ENCODE data around the gene IMMP2L.
A peak's percentile ranks its signal among the peaks of the same experiment; 100 is the strongest.

Gene IMMP2L

DNA sequence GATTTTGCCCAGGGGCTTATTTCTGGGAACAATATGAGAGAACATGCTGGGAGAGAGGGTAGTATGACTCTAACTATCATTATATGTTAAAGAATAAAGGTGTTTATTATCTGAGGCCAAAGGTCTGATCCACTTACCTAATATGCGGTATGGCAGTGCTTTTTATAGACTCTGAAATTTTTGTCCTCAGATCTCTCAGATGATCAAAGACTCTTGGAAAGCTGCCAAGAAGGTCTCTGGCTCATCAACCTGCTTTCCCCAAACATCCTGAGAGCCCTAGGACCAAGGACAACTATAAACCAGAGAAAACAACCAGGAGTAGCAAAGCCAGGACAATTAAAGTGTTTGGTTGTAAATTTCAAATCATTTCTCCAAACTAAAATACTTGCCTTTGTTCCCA lies 727.1 kb downstream of the IMMP2L start:
- peak in 1 of 2 donors; percentile 6 for DNase-seq

DNA sequence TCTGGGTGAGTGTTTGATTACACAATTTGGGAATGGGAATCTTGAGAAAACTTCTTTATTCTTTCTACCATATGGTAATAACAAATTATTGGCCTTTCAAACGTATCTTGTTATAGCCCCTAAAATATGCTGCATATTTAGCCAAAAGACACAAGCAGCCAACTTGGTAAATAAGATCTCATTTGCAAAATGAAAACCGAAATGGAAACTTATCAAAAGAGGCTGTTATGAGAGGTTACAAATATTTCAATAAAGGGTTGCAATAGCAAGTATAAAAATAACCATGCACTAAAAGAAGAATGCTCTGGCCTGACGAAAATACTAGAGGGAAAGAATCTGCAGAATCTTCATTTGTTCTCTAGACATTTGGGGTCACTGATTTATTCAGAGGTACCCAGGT lies 730.9 kb downstream of the IMMP2L start:
- no peak for DNase-seq

DNA sequence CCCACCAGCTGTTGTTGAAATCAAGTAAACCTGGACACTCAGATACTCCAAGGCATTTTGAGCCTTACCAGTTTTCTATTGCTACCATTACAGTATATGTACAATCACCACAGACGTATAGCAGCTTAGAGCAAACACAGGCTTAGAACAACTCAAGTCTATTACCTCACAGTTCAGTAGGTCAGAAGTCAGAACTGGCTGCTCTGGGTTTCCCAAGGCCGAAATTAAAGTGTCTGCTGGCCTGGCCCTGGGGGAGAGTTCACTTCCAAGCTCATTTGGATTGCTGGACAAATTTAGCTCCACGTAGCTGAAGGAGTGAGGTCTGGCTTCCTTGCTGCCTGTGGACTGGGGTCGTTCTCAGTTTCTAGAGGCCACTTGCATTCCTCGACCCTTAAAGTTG lies 731.5 kb downstream of the IMMP2L start:
- no peak for DNase-seq

DNA sequence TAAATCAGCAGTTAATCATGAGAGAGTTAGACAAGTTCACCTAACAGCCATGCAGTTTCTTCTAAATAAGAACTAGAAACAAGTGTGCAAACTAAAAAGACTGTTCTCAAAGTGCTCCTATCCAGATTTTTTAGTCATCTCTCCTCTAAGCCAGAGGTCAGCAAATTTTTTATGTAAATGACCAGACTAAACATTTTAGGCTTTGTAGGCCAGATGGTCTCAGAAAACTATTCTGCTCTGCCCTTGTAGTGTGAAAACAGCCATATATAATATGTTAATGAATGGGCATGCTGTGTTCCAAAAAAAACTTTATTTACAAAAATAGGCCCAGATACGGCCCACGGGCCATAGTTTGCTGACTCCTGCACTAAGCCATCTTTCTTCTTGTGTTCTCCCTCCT lies 734.4 kb downstream of the IMMP2L start:
- no peak for DNase-seq

DNA sequence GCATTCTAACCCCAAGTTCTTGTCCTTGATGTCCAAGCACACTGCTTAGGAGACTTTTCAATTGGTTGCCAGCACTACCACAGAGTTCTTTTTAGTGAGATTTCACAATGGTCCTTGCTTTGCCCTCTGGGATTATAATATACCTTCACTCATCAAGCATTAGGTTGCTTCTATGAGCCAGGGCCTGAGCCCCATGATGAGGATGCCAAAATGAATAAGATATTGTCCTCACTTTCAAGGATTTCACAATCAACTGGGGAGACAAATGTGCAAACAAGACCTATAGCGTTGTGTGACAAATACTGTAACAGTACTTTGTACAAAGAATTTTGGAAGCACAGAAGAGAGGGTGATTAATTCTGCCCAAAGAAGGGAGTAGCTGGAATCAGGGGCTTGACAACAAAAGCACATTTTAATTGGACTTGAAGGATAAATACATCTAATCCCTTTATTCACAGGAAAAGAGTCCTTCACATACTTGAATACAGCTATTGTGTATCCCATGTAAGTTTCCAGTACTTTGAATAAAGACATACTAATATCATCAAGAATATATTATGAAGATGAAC lies 734.9 kb downstream of the IMMP2L start:
- DNase-seq: no peak

DNA sequence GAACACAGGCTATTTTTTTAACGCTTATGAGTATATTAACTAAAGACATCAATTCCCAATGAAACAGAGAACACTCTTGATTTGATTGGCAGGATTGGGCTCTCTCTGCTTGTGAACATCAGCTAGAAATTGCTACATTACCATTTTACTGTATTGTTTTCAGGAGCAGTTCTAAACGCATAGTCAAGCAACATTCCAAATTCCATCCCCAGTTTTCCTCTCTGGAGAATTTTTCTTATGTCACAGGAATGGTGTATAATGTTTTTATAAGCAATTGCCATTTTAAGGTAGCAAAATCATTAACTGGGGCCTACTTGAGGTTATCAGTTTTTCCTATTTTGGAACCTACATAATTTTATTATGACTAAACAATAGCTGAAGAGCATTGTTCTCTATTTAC lies 748.3 kb downstream of the IMMP2L start:
- DNase-seq: no peak

DNA sequence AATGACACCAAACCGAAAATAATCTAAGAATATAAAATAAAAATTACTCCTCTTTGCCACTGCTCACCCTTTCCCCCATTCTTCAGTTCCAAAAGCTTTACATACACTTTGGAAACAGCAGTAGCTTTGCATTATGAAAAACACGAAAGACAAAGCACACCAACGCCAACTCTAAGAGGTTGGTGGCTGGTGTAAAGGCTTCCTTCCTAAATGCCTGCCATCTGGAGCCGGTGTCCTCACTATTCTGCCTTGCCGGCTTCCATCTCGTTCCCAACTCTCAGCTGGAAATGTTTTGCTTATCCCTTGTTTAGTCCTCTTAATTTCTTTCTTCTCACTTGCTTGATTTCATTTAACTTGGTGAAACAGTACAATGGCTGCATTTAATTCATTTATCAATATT lies 752.5 kb downstream of the IMMP2L start:
- no peak for DNase-seq

DNA sequence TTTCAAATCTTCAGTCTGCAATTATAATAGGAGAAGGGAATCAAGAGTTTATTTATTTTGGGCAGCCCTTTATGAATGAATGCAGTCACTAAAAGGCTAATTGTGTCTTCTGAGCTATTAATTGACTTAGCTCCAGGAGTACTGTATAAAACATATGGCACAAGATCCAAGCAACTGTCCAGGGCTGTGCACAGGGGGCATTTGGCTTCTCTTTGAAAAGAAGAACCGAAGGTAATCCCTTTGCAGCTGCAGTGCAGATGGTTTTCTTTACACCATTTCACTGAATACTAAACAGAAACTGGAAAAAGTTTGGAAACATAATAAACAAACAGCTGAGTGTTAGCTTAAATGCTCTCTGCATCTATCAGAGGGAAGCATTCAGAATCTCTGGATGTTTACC lies 753.9 kb downstream of the IMMP2L start:
- no peak for DNase-seq

DNA sequence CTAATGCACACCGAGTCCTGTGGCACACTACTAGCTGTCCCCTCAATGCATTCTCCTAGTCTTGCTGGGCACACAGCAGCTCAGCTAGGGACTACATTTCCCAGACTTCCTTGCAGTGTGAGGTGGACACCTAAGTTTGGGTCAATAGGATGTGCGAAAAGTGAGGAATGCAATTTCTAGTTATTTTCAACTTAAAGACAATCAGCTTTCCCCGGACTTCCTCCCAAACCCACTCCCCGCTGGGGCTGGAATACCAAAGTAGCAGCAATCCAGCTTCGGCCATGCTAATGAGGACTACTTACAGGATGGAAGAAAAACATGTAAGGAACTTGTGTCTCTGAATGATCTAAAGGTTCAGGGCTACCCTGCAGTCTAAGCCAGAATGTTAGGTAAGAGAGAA lies 757.8 kb downstream of the IMMP2L start:
- DNase-seq: no peak

DNA sequence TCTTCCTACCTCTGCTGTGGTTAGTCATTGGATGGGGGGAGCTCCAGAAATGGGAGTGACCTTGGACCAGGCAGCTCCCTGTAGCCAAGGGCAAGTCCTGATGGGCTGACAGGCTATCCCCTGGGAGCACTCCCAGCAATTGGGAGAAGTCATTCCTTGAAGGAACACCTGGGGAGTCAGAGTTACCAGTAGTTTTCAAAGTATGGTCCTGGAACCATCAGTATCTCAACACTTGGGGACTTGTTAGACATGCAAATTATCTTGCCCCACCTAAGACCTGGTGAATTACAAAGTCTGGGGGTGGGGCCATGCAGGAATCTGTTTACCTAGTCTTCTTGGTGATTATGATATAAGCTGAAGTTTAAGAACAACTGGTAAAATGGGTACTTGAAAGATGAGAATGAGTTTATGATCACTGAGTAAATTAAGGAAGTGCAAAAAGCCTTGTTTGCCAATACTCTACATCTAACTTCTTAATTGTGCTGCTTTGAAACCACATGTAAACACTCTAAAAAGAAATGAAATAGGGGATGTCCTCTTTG lies 758.6 kb downstream of the IMMP2L start:
- DNase-seq: no peak

DNA sequence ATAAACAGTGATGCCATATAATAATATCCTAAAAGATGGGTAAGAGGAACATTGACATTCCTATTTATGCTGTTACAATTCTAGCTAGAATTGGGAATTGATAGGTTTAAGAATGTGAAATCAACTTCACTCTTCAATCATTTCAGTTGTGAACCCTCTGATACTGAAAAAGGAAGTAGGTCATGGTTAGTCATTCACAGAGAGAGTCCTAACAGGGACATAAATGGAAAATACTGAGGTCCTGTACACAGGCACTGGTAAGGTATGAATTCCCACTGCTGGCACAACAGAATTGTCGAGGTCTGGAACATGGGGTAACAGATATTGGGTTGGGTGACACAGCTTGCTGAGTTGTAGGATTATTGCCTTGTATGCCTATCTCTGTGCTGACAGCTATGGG lies 760.8 kb downstream of the IMMP2L start:
- DNase-seq: no peak

DNA sequence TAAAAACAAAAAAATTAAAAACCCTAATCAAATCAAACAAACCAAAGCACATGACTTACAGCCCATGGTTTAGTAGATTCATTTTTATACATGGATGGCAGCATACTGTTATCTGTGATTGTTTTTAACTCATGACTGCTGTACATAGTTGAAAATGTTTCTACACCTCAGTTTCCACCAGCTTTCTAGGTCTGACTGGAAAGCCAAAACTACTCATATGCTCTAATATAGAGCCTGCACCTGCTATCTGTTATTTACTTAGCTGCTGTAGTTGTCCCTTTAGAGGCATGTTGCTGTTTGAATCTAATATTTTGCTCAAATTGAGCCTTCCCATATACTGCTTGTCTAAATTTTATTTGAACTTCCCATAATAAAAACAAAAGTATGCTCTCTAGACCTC lies 761.3 kb downstream of the IMMP2L start:
- no peak for DNase-seq

DNA sequence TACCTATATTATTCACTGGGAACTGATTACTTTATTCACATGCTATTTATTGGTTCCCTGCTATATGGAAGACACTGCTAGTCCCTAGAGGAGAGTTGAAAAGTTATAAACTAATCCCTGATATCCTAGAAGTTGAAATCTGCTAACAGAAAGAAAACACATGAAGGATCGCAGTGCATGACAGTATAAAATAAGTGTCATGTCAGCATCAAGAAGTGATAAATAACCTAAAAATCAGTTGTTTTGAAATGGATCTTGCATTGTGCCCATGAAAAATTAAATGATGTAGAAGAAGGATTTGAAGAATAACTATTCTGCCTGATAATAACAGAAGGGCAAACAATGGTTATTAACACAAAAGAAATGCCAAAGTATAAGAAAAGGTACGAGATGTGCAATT lies 764.6 kb downstream of the IMMP2L start:
- DNase-seq: no peak

DNA sequence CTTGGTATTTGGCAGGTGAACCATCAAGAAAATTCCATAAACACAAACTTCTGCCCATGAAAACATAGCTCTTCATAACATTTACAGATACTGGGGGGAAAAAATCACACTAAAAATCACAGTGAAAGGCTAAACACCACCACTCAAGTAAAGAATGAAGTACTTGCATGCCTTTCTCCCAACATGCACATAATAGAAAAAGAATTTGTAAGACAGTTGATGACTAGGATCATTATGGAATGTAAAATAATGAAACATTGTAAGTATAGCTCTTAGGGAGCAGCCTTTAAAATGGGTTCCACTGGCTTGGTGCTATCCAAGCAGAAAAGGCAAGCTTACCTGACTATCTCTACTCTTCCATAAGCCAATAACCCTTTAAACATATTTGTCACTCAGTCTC lies 771.3 kb downstream of the IMMP2L start:
- no peak for DNase-seq

DNA sequence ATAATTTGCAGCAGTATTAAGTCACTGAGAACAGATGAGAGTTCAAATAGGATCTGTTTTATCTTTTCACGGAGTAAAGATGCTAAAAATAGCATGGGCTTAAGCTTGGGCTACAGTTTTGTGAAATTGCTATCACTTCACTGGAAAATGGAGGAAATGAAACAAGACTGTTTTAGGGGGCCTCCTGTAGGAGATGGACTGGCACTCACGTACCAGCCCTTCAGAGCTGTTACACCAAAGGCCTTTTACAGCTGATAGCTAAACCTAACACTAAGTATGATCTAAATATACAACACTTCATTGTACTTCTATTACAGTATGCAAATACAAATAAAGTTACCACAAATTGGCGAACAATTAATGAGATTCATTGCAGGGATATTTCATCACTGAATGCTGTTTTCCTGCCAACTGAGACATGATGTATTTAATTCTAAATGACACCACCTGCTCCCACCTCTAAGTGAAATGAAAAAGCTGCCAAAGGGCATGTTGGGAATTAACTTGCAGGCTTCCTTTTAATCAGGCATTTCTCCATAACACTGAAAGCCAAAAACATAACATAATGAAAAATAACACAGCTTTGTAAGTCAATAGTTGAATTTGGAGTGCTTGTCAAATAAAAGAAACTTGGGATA lies 775.8 kb downstream of the IMMP2L start:
- DNase-seq: no peak

DNA sequence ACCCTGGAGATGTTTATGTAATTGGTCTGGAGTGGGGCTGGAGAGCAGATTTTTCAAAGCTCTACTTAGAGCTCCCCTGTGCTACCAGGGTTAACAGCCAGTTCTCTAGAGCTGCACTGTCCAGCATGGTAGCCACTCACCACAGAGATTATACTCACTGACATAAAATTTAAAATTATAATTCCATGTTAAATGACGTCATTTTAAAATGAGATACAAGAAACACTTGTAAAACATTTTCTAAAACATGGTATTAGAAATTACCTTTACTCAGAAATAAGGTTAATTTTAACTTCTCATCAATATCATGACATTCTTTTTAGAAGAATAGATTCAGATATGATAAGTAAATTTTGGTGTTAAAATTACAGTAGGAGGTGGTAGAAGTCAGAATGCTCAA lies 777.5 kb downstream of the IMMP2L start:
- no peak for DNase-seq

DNA sequence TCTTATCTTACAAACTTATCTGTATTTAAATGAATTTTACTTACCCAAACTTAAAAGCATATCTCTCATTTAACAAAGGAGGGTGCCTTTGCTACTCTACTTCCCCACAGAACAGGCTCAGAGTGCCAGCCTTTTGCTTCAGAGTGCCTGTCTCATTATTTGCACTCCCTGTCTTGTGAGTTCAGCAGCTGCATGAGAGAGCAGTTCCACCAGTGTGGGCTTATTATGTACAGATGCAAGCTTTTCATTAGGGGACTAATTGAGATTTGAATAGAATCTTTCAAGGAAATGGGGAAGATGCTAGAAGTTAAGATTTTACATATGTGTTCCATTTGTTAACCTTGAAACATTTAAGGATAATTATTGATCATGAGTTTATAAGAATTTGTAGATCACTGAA lies 781.6 kb downstream of the IMMP2L start:
- DNase-seq: no peak

DNA sequence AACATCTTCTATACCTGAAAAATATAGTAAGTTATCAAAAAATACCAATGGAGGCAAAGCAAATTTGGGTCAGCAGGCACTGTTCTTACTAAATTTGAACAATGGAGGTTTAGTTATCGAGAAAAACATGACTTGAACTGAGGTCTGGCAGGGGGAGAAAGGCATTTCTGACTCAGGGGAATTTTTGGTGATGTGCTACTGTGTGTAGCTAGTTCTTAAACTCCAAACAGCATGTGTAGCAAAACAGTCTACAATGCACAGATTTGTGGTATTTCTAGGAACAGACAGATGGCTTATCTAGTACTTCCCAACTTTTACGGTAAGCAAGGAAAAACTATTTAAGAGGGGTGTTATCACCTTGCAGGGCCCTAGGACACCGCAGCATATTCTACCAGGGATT lies 783.0 kb downstream of the IMMP2L start:
- no peak for DNase-seq

DNA sequence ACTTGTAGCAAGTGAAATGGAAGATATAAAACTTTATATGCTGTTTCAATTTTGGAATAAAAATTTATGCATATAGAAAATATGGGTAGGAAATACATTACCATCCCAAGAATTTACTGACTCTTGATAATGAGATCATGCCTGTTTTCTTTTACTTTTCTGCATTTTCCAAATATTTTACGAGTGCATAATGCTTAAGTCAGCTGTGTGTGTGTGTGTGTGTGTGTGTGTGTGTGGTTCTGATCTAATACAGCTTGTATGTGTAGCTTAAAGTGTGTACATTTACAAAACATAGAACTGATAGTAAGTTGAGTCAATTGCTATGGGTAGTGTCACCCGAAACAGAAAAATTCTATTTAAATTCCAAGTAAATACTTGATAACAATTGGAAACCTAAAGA lies 787.2 kb downstream of the IMMP2L start:
- no peak for DNase-seq

DNA sequence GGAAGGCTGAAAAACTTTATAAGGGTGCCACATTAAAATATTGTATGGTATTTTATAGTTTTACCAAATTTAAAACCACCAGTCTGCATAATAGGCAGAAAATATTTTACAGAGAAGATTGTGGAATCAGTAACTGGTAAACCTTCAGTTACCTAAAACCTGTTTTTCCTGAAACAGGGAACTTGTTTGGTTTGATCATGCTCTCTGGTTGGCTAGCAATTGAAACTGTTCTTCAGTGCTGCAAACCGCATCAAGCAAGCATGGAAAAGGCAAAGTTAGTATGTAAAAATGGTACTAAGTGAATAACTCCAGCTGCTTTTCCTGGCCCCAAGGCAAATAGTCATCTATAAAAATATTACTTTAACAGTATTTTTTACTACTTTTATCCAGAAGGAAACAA lies 788.2 kb downstream of the IMMP2L start:
- DNase-seq: no peak

DNA sequence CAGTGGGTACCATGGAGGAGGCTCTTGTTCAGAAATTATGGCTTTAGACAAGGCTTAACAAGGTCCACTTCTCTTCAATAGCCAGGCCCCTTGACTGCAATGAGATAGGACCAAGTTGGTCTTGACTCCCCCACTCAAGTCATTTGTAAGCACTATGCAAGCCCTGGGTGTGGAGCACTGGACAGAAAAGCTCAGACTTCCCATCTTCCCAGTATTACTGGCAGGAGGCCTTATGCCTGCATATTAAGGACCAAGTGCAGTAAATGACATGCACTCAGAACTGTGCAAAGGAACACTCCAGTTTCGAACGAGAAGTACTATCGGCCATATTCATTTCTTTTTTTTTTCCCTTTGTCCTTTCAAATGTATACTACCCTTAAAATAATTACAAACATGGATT lies 789.7 kb downstream of the IMMP2L start:
- no peak for DNase-seq

DNA sequence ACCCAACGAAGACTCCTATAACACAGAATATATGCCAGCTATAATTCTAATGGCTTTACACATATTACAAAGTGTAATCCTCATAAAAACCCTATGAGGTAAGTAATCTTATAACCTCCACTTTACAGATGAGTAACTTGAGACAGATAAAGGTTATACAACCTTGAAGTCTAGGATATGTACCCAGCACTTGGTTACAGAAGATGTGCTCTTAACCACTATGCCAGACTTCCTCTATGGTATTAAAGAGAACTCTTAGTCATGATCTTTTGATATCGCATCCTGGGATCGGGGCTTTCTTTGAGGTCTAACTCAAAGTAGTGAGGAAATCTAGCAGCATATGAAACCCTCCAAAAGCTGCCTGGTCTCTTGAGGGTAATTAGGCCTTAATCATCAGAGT lies 790.6 kb downstream of the IMMP2L start:
- no peak for DNase-seq

DNA sequence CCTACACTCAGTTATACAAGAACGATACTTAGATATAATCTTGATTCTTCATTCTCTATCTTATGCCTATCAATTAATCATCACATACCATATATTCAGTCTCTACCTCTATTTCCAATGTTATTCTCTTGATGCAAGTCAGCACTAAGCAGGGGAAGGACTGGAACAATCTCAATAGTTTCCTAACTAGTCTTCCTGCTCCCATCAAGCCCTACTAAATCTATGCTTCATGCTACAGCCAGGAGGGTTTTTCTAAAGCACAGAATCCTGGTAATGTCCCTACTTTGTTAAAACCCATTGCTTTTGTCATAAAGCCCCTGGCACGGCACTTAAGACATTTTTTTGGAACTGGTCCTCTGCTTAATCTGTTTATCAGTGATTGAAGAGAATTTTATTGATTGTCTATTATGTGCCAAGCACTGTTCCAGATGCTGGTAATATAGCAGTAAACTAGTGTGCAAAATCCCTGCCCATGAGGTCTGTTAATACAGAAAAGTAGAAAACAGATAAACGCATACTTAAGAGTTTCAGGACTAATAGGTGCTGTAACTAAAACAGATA lies 794.7 kb downstream of the IMMP2L start:
- DNase-seq: no peak

DNA sequence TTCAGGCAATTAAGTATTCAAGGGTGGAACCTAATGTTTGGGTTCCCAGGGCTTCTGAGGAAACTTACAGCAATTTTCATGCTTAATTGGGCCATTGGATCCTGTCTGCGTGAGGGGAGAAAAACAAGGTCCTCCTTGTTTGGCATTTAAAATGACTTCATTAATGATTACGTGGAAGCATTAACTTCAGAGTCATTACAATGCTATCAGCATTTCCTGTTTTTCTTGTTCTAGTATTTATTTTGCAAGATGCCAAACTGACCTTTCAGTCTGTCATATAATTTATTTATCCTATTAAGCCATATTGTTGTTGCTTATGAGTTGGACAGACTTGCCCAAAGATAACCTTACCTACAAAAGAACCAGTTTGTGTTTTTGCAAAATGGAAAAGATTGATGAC lies 795.4 kb downstream of the IMMP2L start:
- no peak for DNase-seq

DNA sequence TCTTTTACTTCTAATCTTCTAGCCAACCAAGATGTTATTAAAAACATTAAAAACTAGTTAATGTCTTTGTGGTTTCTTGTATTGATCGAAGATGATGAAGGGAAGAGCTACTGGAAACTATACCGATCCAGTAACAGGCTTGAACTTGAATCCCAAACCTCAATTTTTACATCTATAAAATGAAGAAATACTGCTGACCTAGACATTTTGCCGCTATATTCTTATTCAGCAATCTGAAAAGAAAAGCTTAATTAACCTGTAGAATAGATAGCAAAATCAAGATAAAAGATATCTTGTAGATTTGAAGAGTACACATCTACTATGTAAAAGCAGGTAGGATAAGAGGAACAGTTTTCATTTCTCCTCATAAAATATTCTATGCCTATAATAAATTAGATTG lies 797.4 kb downstream of the IMMP2L start:
- DNase-seq: no peak

Measured in CD4-positive, alpha-beta T cell treated with Interleukin-1 beta for 1 hour (primary cell).